8988T (cell line): ENCODE results near the gene MYPOP.
A peak's percentile ranks its signal among the peaks of the same experiment; 100 is the strongest.

Experiments
- DNase-seq: peaks from one replicate; pipeline ENCODE4 v3.0.0; 2011

Gene MYPOP

GRCh38 chr19:45901912-45902650 lies at the start of gene MYPOP:
Gene MYPOP, minus strand, starts transcription at chr19:45902613. Its CDS starts 840 bp downstream, at chr19:45901773.
- DNase-seq = no peak

- DNase-seq = no peak
Measured at GRCh38 chr19:45947926-45948325, 45.5 kb upstream of the MYPOP start.

- no peak for DNase-seq
Measured at GRCh38 chr19:45940515-45940805, 38.0 kb upstream of the MYPOP start.

- DNase-seq = no peak
Measured at GRCh38 chr19:45939792-45940514, 37.5 kb upstream of the MYPOP start.

- DNase-seq = no peak
Measured at GRCh38 chr19:45938733-45939319, 36.4 kb upstream of the MYPOP start.

- no peak for DNase-seq
Measured at GRCh38 chr19:45935267-45935666, 32.9 kb upstream of the MYPOP start.

- no peak for DNase-seq
Measured at GRCh38 chr19:45934551-45935230, 32.3 kb upstream of the MYPOP start.

GRCh38 chr19:45933759-45934158 lies 31.3 kb upstream of the MYPOP start:
- DNase-seq = no peak

- no peak for DNase-seq
Measured at GRCh38 chr19:45931055-45931454, 28.6 kb upstream of the MYPOP start.

GRCh38 chr19:45929247-45929646 lies 26.8 kb upstream of the MYPOP start:
- DNase-seq = no peak

- peak; percentile 75 for DNase-seq
Measured at GRCh38 chr19:45927565-45928261, 25.3 kb upstream of the MYPOP start.

- DNase-seq = no peak
Measured at GRCh38 chr19:45924891-45925447, 22.6 kb upstream of the MYPOP start.

GRCh38 chr19:45922281-45922680 lies 19.9 kb upstream of the MYPOP start:
- DNase-seq = no peak

GRCh38 chr19:45920458-45920857 lies 18.0 kb upstream of the MYPOP start:
- DNase-seq = no peak

GRCh38 chr19:45919678-45920077 lies 17.3 kb upstream of the MYPOP start:
- no peak for DNase-seq

- DNase-seq = no peak
Measured at GRCh38 chr19:45918721-45919120, 16.3 kb upstream of the MYPOP start.

GRCh38 chr19:45917421-45918091 lies 15.1 kb upstream of the MYPOP start:
- no peak for DNase-seq

- peak; percentile 39 for DNase-seq
Measured at GRCh38 chr19:45913874-45914830, 11.7 kb upstream of the MYPOP start, which contains the start of gene NANOS2. Gene NANOS2, minus strand, starts transcription at chr19:45914778. Its CDS starts 85 bp downstream, at chr19:45914693.

GRCh38 chr19:45911291-45911690 lies 8.9 kb upstream of the MYPOP start:
- no peak for DNase-seq

GRCh38 chr19:45908956-45909355 lies 6.5 kb upstream of the MYPOP start:
- DNase-seq = no peak

- no peak for DNase-seq
Measured at GRCh38 chr19:45906221-45906620, 3.8 kb upstream of the MYPOP start.
